ENCODE results near the gene ANAPC1. TPM values are rescaled to one million over a fixed set of nuclear protein-coding genes. Genes with fewer than 3 reads are reported as not detected.
"Not testable (repeated sequence)": the region's sequence is repeated elsewhere in the genome, so short reads cannot be mapped to it uniquely, and the experiment has no call there.

The ANAPC1 gene
- total RNA-seq, 6 experiments from 2014 or later, result 14.4 to 40.3 (median 17.7) TPM

DNA sequence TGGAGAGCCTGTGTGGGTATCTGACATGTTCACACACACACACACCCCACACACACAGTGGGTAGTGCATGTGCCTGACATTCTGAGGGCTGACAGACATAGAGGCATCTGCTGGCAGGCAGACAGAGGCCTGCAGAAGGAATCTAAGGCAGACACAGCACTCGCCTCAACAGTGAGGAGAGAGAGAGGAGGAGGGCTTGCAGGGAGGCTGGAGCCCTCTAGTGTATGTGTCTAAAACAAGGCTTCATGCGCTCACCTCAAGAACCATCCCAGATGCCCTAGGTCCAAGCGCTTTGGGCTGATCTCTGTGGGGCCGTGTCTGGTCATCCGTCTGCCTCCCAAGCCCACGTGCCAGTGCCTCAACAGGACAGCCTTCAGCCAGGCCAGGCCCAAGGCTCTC lies 158.3 kb downstream of the ANAPC1 start:
- H3K4me3 ChIP-seq; H3K9me3 ChIP-seq; H3K36me3 ChIP-seq; H3K4me1 ChIP-seq; H3K27ac ChIP-seq; DNase-seq; intact Hi-C loops (cut with DNase I); H3K27me3 ChIP-seq: not testable (repeated sequence)
- 100% methylated on average over 1 of the region's 6 CpGs for WGBS (ENCODE audit: insufficient coverage, low coverage, low lambda C conversion rate, missing lambda C conversion rate)
- ATAC-seq, result peak in 3 of 4 donors; percentile 6 to 52 (median 47)
- TF ChIP-seq, protein P1, sequence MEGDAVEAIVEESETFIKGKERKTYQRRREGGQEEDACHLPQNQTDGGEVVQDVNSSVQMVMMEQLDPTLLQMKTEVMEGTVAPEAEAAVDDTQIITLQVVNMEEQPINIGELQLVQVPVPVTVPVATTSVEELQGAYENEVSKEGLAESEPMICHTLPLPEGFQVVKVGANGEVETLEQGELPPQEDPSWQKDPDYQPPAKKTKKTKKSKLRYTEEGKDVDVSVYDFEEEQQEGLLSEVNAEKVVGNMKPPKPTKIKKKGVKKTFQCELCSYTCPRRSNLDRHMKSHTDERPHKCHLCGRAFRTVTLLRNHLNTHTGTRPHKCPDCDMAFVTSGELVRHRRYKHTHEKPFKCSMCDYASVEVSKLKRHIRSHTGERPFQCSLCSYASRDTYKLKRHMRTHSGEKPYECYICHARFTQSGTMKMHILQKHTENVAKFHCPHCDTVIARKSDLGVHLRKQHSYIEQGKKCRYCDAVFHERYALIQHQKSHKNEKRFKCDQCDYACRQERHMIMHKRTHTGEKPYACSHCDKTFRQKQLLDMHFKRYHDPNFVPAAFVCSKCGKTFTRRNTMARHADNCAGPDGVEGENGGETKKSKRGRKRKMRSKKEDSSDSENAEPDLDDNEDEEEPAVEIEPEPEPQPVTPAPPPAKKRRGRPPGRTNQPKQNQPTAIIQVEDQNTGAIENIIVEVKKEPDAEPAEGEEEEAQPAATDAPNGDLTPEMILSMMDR (IDR thresholded peaks at IDR 0.05), result peak in 1 of 4 donors; percentile 25

DNA sequence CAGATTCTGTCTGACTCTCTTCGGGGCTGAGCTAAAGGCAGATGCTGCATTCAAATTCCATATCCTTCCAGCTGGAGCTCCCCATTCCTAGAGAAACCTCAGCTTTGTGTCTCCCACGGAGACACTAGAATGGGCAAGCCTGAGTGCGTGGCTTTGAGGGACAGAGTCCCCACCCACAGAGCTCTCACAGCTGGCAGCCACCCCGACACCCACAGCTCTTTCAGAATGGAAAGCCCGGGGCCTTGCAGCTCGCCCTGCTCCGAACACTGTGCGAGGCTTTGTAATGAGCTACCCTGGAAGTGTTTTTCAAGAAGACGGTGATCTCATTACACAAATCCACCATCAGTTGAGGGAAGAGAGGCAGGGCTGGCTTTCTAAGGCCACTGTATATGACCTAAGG lies 164.4 kb downstream of the ANAPC1 start:
- intact Hi-C loops (cut with DNase I); H3K4me3 ChIP-seq; DNase-seq; H3K9me3 ChIP-seq; ATAC-seq; H3K27ac ChIP-seq; H3K27me3 ChIP-seq; H3K36me3 ChIP-seq: not testable (repeated sequence)
- peaks cover 0 to 15% (median 2%) of the 10 kb centered on the region in 4 donors for H3K4me1 ChIP-seq
- WGBS (ENCODE audit: insufficient coverage, low coverage, low lambda C conversion rate, missing lambda C conversion rate), result 72% methylated on average over 2 of the region's 9 CpGs

Small RNAs within 50 kb of the gene (microRNA-seq; reads per million reads assigned to microRNA genes)
- 0 reads per million in 2 donors for gene MIR4771-2

Small RNAs within 50 kb of the gene (small RNA-seq; reads per million reads assigned to genes)
- 0 reads per million in 2 experiments for gene MIR4771-2
- gene RN7SL297P, result 0 reads per million in 2 experiments

Other genes with a start within 250 kb of the ANAPC1 start
- 10 to 100 TPM; 10.6 to 18.3 (median 13.1) TPM for gene MERTK, start 14.4 kb upstream of the ANAPC1 start, total RNA-seq
- 10 to 100 TPM in 3 of 6 experiments, 1 to 10 TPM in 3; 5.4 to 18.0 (median 8.8) TPM for gene TMEM87B, start 171.1 kb upstream of the ANAPC1 start, total RNA-seq

Measured in right lobe of liver (tissue), 6 donors.